BJ (cell line): ENCODE measurements around the gene TRPM3. TPM values are rescaled to one million over a fixed set of nuclear protein-coding genes. Genes with fewer than 3 reads are reported as not detected.
A peak's percentile ranks its signal among the peaks of the same experiment; 100 is the strongest.

Experiments
- CTCF ChIA-PET: fragments of 350-600 bp; formaldehyde crosslinking; extraction: SDS; loops from one replicate; lab custom pipeline; 2021; ENCODE audit warnings: antibody characterized with exemption, inconsistent platforms; lab: Yijun Ruan, JAX
- POLR2A ChIA-PET: fragments of 300-600 bp; sonication (Branson Sonifier 250); formaldehyde crosslinking; extraction: SDS; loops from one replicate; lab custom pipeline; 2021; ENCODE audit warnings: antibody characterized with exemption; lab: Charles Lee
- DNase-seq: peaks from one replicate; pipeline ENCODE4 v3.0.0-alpha.2; 2011; ENCODE audit warnings: low read depth
- H3K27me3 ChIP-seq: 2 replicates; pipeline ENCODE4 v1.6.0; 2011; ENCODE audit warnings: low read length; ENCODE audit not compliant: control insufficient read depth, insufficient read depth
- H3K36me3 ChIP-seq: 2 replicates; pipeline ENCODE4 v1.5.1; 2011; ENCODE audit warnings: low read length; ENCODE audit not compliant: control insufficient read depth, insufficient read depth
- H3K4me3 ChIP-seq: 2 replicates; pipeline ENCODE4 v1.5.1; 2011; ENCODE audit warnings: low read depth, mild to moderate bottlenecking, control low read depth, low read length
- CTCF ChIP-seq: IDR thresholded peaks from 2 replicates; pipeline ENCODE4 v1.5.1; 2011; ENCODE audit warnings: low read depth, mild to moderate bottlenecking, control low read depth, inconsistent platforms, low read length, moderate library complexity; ENCODE audit not compliant: insufficient read depth
- polyA plus RNA-seq: library from polyadenylated mRNA; depleted of rRNA; stranded (reverse); fragments of >200 nt; gene quantifications from 2 replicates; pipeline ENCODE4 v1.2.3, GENCODE V29; 2011
- small RNA-seq: library from RNA; depleted of rRNA; stranded (forward); fragments of <200 nt; gene quantifications from one replicate; pipeline ENCODE3, GENCODE V24; 2012; ENCODE audit warnings: low replicate concordance, low read depth; ENCODE audit not compliant: insufficient read length

The TRPM3 gene
- polyA plus RNA-seq, 1 experiment, result 0.07 TPM

GRCh38 chr9:70484232-70485130 lies 636.9 kb downstream of the TRPM3 start:
- no peaks in the 10 kb centered on the region for H3K27me3 ChIP-seq
- H3K36me3 ChIP-seq, result no peaks in the 10 kb centered on the region
- no peak overlapping the region for H3K4me3 ChIP-seq
- DNase-seq, result no peak
- ChIA-PET CTCF (interaction anchor here (0.6 to 2.8 kb wide), 35 partner anchors 8 to 534 kb away, joined by 3 to 14 read pairs (median 4); partner anchors contain the start of gene KLF9), POLR2A (interaction anchor here (0.7 kb wide), 1 partner anchor 69 kb away, joined by 3 read pairs; no protein-coding TSS in a partner anchor)
- peak; percentile 80 for TF ChIP-seq CTCF

DNA sequence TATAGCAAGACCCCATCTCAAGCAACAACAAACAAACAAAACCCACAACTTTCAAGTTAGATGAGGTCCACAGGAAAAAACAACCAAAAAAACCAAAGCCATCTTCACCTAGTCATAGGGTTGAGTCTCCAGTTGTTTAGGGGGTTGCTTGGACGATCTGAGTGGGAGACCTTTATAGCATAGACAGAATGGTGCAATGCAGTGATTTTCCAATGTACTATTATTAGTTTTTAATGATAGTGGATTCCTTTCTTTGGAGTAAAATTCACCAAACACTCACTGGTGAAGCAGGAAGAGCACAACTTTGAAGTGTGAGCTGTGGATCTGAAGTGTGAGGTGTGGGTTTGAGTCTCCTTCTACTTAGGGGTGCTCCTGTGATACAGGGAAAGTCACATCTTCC lies 640.0 kb downstream of the TRPM3 start:
- no peak for DNase-seq
- Histone ChIP-seq H3K27me3 (no peaks in the 10 kb centered on the region), H3K36me3 (no peaks in the 10 kb centered on the region), H3K4me3 (no peak overlapping the region)
- no peak for TF ChIP-seq CTCF
- ChIA-PET POLR2A (no interaction called here), CTCF (interaction anchor here (2.2 kb wide), 1 partner anchor 120 kb away, joined by 10 read pairs; no protein-coding TSS in a partner anchor)

GRCh38 chr9:70480405-70480980 lies 640.9 kb downstream of the TRPM3 start:
- no peak for DNase-seq
- Histone ChIP-seq H3K27me3 (no peaks in the 10 kb centered on the region), H3K4me3 (no peak overlapping the region), H3K36me3 (no peaks in the 10 kb centered on the region)
- no peak for TF ChIP-seq CTCF
- CTCF ChIA-PET, result interaction anchor here (1.0 to 2.2 kb wide), 3 partner anchors 62 to 121 kb away, joined by 7 to 10 read pairs (median 9); no protein-coding TSS in a partner anchor
- POLR2A ChIA-PET, result no interaction called here

DNA sequence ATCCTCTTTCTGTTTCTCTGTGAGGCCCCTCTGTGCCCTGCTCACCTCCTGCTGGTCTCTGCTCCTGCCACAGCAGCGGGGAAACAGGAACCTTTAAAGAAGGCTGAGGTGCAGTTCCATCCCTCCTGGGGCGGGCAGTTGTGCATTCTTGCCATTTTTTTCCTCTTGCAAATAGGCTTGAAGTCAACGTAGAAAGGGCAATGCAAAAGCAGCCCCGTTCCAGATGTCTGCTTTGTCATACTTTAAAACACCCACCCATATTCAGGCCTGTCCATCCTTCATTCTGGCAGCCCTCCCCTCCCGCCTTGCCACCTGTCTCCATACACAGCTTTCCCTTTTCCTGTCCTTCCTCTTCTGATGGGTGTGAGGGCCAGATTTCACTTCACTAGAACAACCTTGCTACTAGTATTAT lies 641.5 kb downstream of the TRPM3 start:
- POLR2A ChIA-PET, result no interaction called here
- Histone ChIP-seq H3K27me3 (no peaks in the 10 kb centered on the region), H3K4me3 (no peak overlapping the region), H3K36me3 (no peaks in the 10 kb centered on the region)
- TF ChIP-seq CTCF, result no peak
- CTCF ChIA-PET, result interaction anchor here (1.0 to 2.2 kb wide), 5 partner anchors 39 to 122 kb away, joined by 3 to 10 read pairs (median 7); no protein-coding TSS in a partner anchor
- no peak for DNase-seq

Small RNA genes lying within 50 kb of the gene (small RNA-seq; reads per million reads assigned to genes)
- gene MIR204, result 2.5 reads per million, percentile 26 among the genes with 10 or more reads in this experiment
- not detected for gene RN7SL726P
